NK-92 (cell line): ENCODE measurements around the gene P2RX2.
"Not testable (repeated sequence)": the region's sequence is repeated elsewhere in the genome, so short reads cannot be mapped to it uniquely, and the experiment has no call there.

Experiments used
- DNase-seq: peaks from one replicate; lab custom pipeline; 2025; ENCODE audit not compliant: unreplicated experiment; lab: John Stamatoyannopoulos, UW

Gene P2RX2

DNA sequence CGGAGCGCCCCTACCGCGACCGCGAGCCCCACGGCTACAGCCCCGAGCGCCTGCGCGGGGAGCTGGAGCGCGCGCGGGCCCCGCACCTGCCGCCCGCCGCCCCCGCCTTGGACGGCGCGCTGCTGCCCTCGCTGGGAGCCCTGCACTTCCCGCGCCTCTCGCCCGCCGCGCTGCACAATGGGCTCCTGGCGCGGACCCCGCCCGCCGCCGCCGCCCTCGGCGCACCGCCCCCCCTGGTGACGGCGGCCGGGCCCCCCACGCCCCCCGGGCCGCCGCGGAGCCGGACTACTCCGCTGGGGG lies 35.2 kb upstream of the P2RX2 start:
- no peak for DNase-seq

DNA sequence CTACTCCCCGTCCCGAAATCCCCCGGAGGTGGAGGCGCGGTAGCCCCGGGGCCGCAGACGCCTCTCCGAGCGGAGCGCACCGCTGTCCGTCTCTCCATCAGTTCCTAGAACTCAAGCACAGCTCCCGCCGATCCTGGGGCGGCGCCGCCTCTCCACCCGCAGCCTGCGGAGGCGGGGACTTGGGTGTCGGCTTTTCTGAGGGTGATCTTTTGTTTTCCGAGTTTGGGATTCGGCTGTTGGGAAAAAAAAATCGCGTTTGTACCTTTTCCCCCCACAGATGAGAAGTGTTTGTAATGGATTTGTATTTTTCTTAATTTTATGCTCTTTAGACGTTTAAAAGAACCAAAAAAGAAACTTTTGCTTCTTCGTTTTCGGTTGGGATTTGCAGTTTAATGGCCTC lies 34.8 kb upstream of the P2RX2 start:
- no peak for DNase-seq

DNA sequence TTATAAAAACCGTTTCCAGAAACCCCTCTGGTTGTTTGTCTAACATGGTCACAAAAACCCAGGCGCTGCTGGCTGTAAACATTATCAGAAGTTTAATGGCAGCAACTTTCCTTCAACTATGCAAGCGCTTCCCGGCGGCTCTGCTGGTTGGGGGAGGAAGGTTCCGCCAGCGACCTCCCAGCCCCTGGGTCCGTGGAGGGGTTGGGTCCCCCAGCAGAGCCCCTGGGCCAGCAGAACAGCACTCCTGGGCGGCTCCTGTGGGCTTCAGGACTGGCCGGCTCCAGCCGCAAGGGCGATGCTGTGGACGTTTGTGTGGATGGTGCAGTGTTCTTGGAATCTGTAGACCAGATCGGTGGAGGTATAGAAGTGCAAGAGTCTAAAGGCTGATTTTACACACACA lies 34.1 kb upstream of the P2RX2 start:
- no peak for DNase-seq

- no peak for DNase-seq
Observed at GRCh38 chr12:132585177-132585576, 33.4 kb upstream of the P2RX2 start.

- no peak for DNase-seq
Observed at GRCh38 chr12:132586929-132587328, 31.6 kb upstream of the P2RX2 start.

- DNase-seq: no peak
Observed at GRCh38 chr12:132587781-132588180, 30.8 kb upstream of the P2RX2 start.

- DNase-seq: no peak
Observed at GRCh38 chr12:132588319-132588718, 30.3 kb upstream of the P2RX2 start.

- DNase-seq: no peak
Observed at GRCh38 chr12:132588821-132589669, 29.5 kb upstream of the P2RX2 start.

DNA sequence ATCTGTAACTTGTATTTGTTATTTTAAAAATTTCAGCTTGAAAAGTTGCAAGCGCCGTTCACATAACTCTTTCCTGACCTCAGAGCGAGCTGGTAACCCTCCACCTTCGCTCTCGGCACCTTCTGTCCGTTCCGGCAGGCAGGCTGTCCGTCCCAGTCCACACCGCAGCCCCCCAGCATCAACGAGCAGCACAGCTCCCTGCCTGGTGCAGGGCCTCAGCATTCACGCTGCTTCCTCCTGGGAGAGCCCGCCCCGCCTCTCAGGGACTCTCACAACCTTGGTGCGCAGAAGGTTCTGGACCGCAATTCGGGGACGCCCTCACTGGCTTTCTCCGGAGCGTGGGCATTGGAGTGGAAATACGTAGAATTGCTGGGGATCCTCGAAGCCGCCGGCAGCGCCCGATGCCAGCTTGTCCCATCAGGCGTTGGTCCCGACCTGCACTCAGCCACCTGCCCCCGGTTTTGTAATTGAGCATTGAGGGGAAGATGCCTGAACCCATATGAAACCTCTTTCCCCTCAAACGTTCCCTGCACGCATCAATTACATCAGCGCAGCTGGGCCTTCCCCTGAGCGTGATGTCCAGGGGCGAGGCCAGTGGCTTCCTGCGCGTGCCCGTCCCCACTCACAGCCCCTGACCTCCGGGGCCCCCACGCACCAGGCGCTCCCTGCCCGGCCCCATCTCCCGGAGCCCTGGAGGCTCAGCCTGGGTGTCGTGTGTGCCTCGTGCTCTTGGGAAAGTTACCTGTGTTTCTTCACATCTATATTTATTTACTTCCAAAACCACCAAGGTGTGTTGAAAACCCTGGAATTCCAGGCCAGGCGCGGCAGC lies 27.3 kb upstream of the P2RX2 start:
- DNase-seq: no peak

- no peak for DNase-seq
Observed at GRCh38 chr12:132592282-132592970, 26.1 kb upstream of the P2RX2 start.

GRCh38 chr12:132593071-132593470 lies 25.5 kb upstream of the P2RX2 start:
- no peak for DNase-seq

DNA sequence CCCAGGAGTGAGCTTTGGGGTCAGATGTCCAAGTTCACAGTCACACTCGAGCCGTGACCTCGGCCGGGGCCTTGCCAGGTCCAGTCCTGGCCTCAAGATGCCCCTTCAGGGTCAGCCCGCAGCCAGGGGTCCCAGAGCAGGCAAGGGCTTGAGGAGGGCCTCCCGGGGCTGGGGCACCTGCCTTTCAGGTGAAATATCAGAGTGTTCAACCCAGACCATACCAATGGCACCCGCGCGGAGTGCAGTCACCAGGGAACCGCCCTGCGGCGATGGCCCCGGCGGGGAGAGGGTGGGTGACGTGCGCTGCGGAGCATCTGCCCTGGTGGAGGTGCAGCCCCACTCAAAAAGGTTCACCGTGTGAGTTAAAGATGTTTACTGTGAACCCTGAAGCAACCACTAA lies 25.1 kb upstream of the P2RX2 start:
- DNase-seq: no peak

DNA sequence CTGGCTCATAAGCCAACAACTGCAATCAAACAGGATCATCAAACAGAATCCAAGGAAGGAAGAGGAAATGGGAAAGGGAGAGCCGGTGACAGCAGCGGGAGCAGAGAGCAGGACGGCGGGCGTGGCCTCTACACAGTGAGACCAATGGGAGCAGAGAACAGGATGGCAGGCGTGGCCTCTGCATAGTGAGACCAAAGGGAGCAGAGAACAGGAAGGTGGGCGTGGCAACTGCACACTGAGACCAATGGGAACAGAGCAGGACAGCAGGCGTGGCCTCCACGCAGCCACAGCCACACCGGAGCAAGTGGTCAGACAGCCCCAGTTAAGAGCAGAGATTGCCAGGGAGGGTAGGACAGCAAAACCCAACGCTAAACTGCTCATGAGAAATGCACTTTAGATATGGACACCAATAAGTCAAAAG lies 24.6 kb upstream of the P2RX2 start:
- DNase-seq: no peak

- no peak for DNase-seq
Observed at GRCh38 chr12:132595183-132595582, 23.4 kb upstream of the P2RX2 start.

DNA sequence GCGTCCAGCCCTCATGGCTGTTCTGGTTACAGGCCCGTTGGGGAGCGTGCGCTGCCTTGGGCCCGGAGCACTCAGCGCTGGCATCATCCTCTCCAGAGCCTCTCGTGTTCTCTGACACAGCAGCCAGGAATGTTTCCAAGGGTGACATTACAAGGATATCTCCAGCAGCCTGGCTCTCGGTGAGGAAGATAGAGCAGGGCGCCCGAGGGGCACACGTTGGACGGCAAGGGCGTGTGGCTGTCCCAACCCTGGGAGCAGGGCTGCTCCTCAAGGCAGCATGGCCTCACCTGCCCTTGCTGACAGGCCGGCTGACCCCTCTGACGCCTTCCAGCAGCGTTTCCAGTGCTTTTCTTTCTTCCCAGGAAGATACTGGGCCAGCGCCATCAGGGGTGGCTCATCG lies 22.6 kb upstream of the P2RX2 start:
- no peak for DNase-seq

GRCh38 chr12:132597333-132598316 lies 21.0 kb upstream of the P2RX2 start:
- DNase-seq: no peak

GRCh38 chr12:132599502-132599901 lies 19.1 kb upstream of the P2RX2 start:
- DNase-seq: not testable (repeated sequence)

GRCh38 chr12:132600048-132601032 lies 18.2 kb upstream of the P2RX2 start:
- no peak for DNase-seq

GRCh38 chr12:132601171-132601883 lies 17.2 kb upstream of the P2RX2 start:
- DNase-seq: no peak
